Effector CD8-positive, alpha-beta T cell (primary cell): ENCODE data around the gene NUP50.

Experiments
- DNase-seq: peaks from one replicate; lab custom pipeline; 2025; lab: John Stamatoyannopoulos, UW

The NUP50 gene

GRCh38 chr22:45228401-45228754 is 64.7 kb downstream of the NUP50 start:
- DNase-seq = no peak

- no peak for DNase-seq
These were observed 65.5 kb downstream of the NUP50 start for GRCh38 chr22:45229181-45229580.

- no peak for DNase-seq
These were observed 66.4 kb downstream of the NUP50 start for GRCh38 chr22:45230026-45230721.

GRCh38 chr22:45231293-45231692 is 67.6 kb downstream of the NUP50 start:
- DNase-seq = no peak

- no peak for DNase-seq
These were observed 69.7 kb downstream of the NUP50 start for GRCh38 chr22:45233386-45233785.

GRCh38 chr22:45233827-45234226 is 70.1 kb downstream of the NUP50 start:
- no peak for DNase-seq

- no peak for DNase-seq
These were observed 71.5 kb downstream of the NUP50 start for GRCh38 chr22:45235101-45235777.

GRCh38 chr22:45235851-45236342 is 72.2 kb downstream of the NUP50 start:
- DNase-seq = no peak

GRCh38 chr22:45237065-45237990 is 73.6 kb downstream of the NUP50 start:
- DNase-seq = no peak
